Activated T-helper 9 cell treated with anti-CD3 and anti-CD28 coated beads, Interleukin-2, amount 50 U/mL, for 16 hours (primary cell): Measurements from ENCODE around the gene CRB2.

ENCODE experiments used
- DNase-seq: peaks from one replicate; pipeline ENCODE4 v3.0.0-alpha.2; 2020; ENCODE audit warnings: low read depth

CRB2 gene

DNA sequence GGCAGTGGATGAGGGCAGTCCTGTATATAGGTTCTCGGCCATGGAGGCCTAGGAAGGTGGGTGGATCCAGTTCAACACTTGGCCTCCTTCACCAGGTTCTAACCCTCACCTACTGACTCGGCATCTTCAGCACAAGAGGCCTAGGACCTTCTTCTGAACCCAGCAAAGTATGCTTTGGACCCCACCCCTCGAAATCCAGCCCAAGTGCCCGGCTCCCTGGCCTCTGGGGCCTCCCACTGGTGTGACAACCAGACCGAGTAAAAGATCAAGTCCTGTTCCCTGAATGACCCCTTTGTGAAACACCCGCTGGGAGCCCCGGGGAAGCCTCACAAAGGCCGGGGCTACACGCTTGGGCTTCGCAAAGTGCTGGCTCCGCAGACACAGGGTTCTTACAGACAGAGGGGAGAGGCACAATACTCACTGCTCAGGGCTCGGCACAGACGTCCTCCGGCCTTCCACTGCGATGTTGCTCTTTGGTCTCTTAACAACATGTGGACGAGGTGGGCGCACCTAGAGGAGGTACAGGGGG lies 47.0 kb downstream of the CRB2 start:
- no peak for DNase-seq

DNA sequence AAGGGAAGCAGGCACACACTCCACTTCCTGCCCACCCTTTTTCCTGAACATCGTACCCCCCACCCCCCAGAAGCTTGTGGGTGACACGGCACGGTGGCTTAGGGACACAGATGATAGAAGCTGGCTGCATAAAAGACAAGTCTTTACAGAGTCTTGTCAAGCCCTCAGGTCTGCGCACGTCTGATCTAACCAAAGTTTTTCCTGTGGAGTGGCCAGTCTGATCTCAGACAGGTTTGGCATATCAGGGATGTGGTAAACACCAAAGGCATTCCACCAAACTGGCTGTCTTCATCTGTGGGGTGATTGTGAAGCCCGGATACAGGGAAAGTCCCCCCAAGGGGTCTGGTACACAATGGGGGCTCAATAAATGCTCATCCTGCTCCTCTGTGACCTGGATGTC lies 50.0 kb downstream of the CRB2 start:
- no peak for DNase-seq

GRCh38 chr9:123406691-123407216 lies 50.8 kb downstream of the CRB2 start:
- no peak for DNase-seq

- DNase-seq, result no peak
Observed at GRCh38 chr9:123407217-123407851, 51.3 kb downstream of the CRB2 start.

- no peak for DNase-seq
Observed at GRCh38 chr9:123408313-123409262, 52.6 kb downstream of the CRB2 start.

DNA sequence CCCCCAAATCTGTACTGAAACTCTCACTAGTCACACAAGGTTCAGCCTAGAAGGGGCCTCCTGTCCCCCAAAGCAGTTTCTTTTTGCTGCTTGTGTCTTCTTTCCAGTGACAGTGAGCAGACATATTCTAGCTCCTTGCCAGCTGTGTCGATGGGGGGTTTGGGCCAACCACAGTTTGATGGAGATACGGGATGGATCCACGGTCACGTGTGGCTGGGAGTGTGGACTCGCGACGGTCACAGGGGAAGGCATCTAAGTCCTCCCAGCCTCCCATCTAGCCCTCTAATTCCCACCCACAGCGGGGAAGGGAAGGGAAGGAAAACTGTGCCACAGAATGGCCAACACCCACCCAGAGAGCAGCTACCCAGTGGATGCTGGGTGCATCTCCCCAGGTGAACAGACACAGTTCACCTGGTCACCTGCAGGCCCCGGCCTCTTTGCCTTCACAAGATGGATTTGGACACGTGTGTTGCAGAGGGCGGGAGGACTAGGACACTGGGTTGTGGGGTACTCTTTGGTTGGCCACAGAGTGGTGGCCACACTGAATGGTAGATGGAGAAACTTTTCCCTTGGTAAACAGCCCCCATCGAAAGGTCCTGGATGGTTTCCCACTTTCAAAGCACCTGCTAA lies 54.4 kb downstream of the CRB2 start:
- DNase-seq, result no peak

DNA sequence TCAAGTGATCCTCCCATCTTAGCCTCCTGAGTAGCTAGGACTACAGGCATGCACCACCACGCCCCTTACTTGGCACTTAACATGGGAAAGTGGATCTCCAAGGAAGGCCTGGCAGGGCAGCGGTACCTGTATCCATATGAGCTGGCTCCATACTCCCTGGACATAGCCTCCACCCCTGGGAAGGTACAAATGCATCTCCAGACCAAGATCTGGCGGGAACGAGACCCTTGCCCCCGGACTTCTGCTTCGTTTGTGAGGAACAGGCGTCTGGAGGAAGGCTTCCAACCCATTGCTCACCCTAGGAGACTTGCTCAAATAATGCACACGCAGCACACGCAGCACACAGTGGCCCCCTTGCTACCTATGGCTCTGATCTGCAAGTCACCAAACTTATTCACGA lies 55.2 kb downstream of the CRB2 start:
- no peak for DNase-seq

DNA sequence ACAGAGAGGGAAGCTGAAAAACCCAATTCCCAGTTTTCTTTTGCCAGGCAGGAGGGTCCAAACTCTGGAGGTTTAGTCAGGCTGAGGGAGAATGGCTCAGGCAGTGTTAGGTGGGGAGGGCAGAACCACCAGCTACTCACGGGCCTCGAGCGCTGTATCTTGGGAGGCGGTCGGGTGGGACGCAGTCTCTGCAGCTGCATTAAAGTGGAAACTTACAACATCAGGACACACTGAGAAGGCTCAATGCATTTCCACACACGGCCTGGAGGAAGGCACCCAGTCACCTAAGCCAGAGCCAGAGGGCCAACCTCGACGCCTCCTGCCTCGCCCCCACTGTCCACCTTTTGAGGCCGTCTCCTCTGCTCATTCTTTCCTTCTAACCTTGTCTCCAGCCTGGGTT lies 55.6 kb downstream of the CRB2 start:
- no peak for DNase-seq

GRCh38 chr9:123412171-123412820 lies 56.3 kb downstream of the CRB2 start:
- no peak for DNase-seq

DNA sequence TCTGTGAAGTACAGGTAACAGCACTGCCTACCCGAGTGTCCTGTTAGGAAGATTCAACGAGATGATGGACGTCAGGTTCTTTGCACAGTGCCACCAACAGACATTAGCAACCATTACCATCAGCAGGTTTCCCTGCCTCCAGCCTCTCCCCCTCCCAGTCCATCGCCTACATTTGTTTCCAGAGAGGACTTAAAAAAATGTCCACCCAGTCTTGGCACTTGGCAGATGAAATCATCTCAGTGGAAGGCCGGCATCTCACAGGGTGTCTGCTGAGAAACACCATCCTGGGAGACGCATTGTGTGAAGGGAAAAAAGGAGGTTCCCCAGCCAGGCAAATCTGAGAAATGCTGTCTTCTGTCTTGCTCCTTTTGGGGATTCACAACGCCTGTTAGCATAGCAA lies 58.2 kb downstream of the CRB2 start:
- no peak for DNase-seq

GRCh38 chr9:123414936-123415930 lies 59.2 kb downstream of the CRB2 start:
- DNase-seq, result no peak

DNA sequence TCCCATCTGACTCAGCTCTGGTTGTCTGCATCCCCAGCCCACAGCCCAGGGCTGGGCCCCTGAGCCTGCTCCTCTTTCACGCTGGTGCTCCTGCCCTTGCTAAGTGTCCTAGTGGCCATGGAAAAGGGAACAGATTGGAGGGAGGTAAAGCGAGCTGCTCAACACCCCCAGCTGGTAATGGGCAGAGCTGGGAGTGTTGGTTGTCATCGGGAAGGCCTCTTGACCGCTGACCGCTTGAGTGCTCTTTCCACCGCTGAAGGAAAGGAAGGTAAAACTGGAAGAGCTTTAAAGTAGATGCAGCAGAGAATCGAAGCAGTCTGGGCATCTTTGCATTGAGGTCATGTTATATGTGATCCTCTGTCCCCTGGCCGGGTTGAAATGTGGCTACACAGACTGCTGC lies 60.2 kb downstream of the CRB2 start:
- no peak for DNase-seq

- DNase-seq, result no peak
Observed at GRCh38 chr9:123417289-123418051, 61.5 kb downstream of the CRB2 start.

- no peak for DNase-seq
Observed at GRCh38 chr9:123418052-123418430, 62.0 kb downstream of the CRB2 start.

DNA sequence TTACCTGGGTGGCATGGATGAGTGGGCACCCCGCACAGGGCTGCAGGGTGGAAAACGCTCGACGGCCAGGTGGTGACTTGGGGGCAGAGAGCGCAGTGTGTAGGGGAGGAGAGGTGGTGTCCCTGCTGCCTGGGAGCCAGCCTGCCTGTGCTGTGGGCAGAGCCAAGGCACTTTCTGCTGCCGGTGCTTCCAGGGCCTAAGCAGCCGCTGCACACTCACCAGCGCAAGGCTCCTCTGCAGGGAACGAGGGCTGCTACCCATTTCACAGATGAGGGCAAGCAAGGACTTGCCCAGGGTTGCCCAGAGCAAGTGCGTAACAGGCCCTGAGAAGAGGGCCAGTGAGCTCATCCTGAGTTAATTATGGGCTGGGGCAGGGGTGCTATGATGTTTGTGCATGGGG lies 62.5 kb downstream of the CRB2 start:
- no peak for DNase-seq

DNA sequence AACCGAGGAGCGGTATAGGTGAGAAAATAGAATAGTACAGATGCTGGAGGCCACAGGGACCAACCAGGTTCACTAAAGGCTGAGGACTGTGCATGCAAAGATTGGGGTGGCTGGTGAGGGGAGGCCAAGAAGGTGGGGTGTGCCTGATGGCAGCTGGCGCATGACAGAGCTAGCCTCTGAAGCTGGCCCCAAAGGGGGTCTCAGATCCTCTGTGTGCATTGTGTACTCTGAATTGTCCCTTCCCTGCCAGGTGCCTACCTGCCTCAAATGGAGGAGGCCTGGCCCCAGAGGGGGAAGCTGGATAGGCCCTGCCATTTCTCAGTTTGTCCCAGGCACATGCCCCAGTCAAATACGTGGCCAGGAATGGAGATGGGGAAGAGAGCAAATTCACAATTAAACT lies 63.1 kb downstream of the CRB2 start:
- DNase-seq, result no peak

DNA sequence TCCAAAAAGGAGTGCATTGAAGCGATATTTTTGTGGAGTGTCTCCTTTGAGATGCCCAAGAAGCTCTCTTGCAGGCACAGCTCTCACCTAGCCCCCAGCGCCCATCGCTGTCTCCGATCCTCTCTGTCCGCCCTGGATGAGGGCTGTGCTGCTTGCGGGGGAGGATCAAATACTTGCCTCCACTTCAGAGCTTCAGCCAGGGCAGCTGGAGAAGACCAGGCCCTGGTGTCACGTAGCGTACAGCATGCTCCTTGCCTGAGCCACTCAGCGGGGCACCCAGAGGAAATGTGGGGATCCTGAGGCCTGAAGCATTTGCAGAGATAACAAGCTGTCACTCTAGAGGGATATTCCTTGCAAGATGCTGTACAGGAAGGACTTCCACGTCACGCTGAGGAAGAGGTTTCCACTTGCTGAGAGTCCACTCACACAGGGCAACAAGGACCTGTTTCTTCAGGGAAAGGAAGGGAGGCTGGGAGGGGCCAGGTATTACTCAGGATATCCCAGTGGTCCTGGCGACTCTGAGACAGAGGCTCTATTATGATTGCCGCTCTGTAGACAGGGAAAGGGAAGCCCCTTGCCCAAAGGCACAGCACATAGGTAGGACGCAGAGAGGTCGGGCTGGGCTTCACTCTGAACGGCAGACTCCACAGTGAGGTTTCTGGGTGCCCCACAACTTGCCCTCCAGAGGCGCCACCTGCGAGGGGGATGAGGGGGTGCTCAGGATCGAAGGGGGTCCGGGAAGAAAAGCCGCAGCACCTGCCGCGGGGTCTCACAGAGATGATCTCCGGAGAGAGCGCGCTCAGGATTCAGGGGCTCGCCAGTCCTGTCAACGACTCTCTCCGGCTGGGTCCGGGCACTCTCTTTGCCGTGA lies 64.0 kb downstream of the CRB2 start:
- no peak for DNase-seq

- DNase-seq, result no peak
Observed at GRCh38 chr9:123420592-123421111, 64.7 kb downstream of the CRB2 start.

- DNase-seq, result no peak
Observed at GRCh38 chr9:123421186-123421585, 65.2 kb downstream of the CRB2 start.
